HT1080 (cell line): ENCODE data around the gene ING2. TPM values are rescaled to one million over a fixed set of nuclear protein-coding genes. Genes with fewer than 3 reads are reported as not detected.
"Not testable (repeated sequence)": the region's sequence is repeated elsewhere in the genome, so short reads cannot be mapped to it uniquely, and the experiment has no call there.

Source experiments
- DNase-seq: peaks from one replicate; pipeline ENCODE4 v3.0.0-alpha.2; 2015; ENCODE audit warnings: low read depth
- total RNA-seq: library from RNA; depleted of rRNA; stranded (reverse); fragments of >200 nt; shearing (Covaris generic); gene quantifications from 2 replicates; pipeline ENCODE4 v1.2.3, GENCODE V29; 2014; rRNA removed

Gene ING2
- total RNA-seq, 1 experiment from 2014 or later = 25.4 TPM

DNA sequence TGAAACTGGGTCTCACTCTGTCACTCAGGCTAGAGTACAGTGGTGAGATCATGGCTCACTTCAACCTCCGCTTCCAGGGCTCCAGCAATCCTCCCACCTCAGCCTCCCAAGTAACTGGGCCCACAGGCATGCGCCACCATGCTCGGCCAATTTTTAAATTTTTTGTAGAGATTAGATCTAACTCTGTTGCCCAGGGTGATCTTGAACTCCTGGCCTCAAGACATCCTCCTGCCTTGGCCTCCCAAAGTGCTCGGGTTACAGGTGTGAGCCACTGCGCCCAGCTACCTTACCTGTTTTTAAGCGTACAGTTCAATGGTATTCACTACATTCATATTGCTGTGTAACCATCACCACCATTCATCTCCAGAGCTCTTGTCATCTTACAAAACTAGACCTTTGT is 41.5 kb downstream of the ING2 start:
- DNase-seq = no peak

- DNase-seq = no peak
Observed at GRCh38 chr4:183548306-183548705, 43.4 kb downstream of the ING2 start.

DNA sequence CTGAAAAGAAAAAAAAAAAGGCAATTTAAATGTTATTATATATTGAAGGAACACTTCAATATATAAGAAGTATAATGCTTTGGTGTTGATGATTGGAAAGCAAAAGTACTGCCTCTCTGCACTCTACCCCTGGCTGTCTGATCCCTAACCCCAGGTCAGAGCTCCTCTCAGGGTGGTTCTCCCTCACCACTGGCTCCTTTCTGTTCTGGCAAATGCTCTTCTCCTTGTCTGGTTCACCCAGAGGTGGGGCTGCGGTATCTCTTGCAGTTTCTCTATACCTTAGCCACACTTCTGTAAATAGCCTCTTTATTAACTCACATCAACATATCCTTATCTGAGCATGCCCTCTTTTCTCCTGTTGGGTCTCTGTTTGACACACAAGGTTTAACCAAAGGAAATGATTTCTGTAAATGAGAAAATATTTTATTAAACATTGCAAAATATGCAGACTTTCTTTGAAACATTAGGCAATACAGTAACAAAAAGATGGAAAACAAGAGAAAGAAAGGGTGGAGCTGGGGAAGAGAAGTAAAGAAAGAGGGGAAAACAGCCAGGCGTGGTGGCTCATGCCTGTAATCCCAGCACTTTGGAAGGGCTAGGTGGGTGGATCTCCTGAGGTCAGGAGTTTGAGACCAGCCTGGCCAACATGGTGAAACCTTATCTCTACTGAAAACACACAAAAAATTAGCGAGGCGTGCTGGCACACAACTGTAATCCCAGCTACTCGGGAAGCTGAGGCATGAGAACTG is 45.7 kb downstream of the ING2 start:
- no peak for DNase-seq

DNA sequence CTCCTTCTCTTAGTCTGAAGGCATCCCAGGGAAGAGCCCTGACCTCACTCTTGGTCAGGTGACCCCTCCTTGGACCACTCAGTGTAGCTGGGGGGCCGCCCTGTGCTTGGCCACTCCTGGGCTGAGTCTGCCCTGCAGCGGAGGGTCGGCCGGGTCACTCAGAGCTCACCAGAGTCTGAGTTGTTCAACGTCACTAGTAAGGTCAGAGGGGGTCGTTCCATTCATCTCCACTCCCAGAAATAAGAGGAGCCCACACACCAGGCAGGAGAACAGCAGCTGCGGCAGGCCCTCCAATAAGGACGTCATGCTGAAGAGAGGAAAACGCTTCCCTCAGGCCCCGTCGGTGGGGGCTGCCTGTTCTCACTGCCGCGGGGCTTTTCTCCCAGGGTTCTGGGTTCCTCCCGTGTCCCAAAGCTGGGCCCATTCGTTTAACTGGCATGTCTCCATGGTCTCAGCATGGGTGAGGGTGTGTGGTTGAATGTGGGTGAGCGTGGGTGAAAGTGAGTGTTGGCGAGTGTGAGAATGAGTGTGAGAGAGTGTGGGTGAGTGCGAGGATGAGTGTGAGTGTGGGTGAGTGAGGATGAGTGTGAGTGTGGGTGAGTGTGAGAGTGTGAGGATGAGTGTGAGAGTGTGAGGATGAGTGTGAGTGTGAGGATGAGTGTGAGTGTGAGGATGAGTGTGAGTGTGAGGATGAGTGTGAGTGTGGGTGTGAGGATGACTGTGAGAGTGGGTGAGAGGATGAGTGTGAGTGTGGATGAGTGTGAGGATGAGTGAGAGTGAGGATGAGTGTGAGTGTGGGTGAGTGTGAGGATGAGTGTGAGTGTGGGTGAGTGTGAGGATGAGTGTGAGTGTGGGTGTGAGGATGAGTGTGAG is 47.7 kb downstream of the ING2 start:
- DNase-seq = no peak

DNA sequence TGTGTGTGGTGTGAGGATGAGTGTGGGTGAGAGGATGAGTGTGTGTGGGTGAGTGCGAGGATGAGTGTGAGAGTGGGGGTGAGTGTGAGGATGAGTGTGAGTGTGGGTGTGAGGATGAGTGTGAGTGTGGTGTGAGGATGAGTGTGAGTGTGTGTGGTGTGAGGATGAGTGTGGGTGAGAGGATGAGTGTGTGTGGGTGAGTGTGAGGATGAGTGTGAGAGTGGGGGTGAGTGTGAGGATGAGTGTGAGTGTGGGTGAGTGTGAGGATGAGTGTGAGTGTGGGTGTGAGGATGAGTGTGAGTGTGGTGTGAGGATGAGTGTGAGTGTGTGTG is 48.3 kb downstream of the ING2 start:
- not testable (repeated sequence) for DNase-seq

- no peak for DNase-seq
Observed at GRCh38 chr4:183553601-183554345, 48.9 kb downstream of the ING2 start.

DNA sequence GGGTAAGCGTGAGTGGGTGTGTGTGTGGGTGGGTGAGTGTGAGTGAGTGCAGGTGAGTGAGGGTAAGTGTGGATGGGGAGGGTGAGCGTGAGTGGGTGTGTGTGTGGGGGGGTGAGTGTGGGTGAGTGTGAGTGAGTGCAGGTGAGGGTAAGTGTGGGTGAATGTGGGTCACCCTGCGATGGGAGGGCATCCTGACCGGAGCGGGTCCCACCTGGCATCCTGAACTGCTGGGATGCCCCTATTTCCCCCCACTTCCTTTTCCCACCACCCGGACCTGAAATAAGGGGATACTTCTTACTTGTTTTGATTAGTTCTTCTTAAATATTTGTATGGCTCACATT is 49.5 kb downstream of the ING2 start:
- no peak for DNase-seq

DNA sequence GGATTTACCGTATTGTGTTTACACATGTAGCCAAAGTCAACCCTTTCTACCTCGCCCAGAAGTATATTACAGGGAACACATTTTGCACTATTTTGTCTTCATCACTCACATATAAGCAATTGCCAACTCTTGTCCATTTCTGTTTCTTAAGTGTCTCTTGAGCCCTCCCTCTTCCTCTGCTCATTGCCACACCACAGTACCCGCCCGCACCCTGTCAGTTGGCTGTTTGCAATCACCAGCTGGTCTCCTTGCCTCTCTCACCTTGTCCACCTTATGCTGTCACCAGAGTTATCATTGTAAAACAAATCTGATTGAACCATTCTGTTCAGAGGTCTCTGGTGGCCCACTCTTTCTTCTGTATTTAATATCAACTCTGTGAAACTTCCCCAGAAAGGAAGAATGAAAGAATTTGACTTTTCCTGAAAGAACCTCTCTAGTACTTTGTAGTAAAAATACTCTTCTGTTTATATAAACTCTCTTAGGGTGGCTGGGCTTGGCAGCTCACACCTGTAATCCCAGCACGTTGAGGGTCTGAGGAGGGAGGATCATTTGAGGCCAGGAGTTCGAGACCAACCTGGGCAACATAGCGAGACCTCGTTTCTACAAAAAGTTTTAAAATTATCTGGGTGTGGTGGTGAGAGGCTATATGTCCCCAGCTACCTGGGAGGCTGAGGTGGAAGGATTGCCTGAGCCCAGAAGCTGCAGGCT is 50.2 kb downstream of the ING2 start:
- DNase-seq = no peak

DNA sequence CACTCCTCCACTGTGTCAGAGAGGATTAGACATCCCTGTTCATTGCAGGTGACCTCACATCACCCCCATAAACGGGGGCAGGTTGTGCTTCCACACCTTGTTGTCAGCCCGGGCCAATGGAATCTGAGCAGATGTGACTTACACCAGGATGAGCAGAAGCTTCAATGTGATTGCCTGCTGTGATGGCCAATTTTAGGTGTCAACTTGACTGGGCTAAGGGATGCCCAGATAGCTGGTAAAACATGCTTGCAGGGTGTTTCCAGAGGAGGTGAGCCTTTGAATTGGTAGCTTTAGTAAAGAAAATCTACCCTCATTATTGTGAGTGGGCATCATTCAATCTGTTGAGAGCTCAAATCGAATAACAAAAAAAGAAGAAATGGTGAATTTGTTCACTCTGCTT is 52.1 kb downstream of the ING2 start:
- no peak for DNase-seq

- DNase-seq = no peak
Observed at GRCh38 chr4:183557611-183558010, 52.8 kb downstream of the ING2 start.

DNA sequence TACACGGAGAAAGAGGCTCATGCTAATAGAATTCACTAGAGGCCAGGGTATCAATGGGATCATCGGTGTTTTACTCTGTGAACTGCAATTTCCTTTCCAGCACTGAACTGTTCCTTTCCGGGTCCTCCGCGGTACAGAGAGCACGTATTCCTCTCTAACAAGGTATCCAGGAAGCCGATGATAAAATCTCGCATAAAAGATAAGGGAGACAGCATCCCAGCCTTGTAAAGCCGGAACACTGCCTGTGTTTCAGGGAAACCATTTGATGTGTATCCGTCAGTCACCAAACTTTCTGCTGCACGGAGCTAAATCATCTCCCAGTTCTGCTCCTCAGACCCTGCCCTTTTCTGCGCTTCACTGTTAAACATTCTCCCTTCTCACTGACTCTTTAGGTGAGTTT is 54.0 kb downstream of the ING2 start:
- no peak for DNase-seq

- DNase-seq = no peak
Observed at GRCh38 chr4:183561905-183562304, 57.0 kb downstream of the ING2 start.

Other genes with a start within 250 kb of the ING2 start
- not detected in 2 replicates for gene CLDN22, start 184.8 kb upstream of the ING2 start, total RNA-seq
- not detected in 2 replicates for gene CLDN24, start 182.6 kb upstream of the ING2 start, total RNA-seq
- gene CDKN2AIP, start 60.4 kb upstream of the ING2 start, total RNA-seq = 18.9 and 23.8 TPM in 2 replicates
- gene RWDD4, start 154.1 kb downstream of the ING2 start, total RNA-seq = 31.0 and 37.9 TPM in 2 replicates
- gene TRAPPC11, start 154.2 kb downstream of the ING2 start, total RNA-seq = 15.4 and 18.9 TPM in 2 replicates